ENCODE results near the gene OVCH1.

DNA sequence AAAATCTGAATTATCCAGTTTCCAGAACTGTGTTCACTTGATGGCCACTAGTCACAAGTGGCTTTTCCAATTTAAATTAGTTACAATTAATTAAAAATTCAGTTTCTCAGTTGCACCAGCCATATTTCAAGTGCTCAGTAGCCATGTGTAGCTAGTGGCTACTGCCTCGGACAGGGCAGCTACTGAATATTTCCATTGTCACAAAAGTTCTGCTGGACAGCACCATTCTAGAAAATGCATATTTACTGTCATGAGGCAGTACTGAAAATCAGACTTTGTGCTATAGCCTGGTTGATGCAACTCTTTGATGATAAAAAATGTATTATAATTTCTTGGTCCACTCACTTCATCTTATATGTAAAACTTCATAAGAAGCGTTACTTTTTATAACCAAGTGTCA, 11.5 kb upstream of the OVCH1 start:
- TF ChIP-seq POLR2A (IDR thresholded peaks at IDR 0.05), result no peak
- no peak for TF ChIP-seq CTCF (IDR thresholded peaks at IDR 0.05)
